Type B pancreatic cell (in vitro differentiated cells): Measurements from ENCODE around the gene HPRT1. TPM values are rescaled to one million over a fixed set of nuclear protein-coding genes. Genes with fewer than 3 reads are reported as not detected.

Experiments used
- DNase-seq: peaks from one replicate; pipeline ENCODE4 v3.0.0; 2021; ENCODE audit warnings: mixed read lengths; ENCODE audit not compliant: unreplicated experiment; ENCODE audit errors: extremely low spot score
- H3K27ac Mint-ChIP-seq: 2 replicates; pipeline ENCODE4 v1.8.0; 2021; ENCODE audit warnings: mild to moderate bottlenecking, mixed read lengths
- H3K27me3 Mint-ChIP-seq: 2 replicates; pipeline ENCODE4 v1.8.0; 2021; ENCODE audit warnings: mixed read lengths
- H3K36me3 Mint-ChIP-seq: 2 replicates; pipeline ENCODE4 v1.8.0; 2021; ENCODE audit warnings: mixed read lengths
- H3K4me1 Mint-ChIP-seq: one replicate; pipeline ENCODE4 v1.8.0; 2021; ENCODE audit warnings: mixed read lengths; ENCODE audit not compliant: unreplicated experiment
- H3K4me3 Mint-ChIP-seq: 2 replicates; pipeline ENCODE4 v1.8.0; 2021; ENCODE audit warnings: mild to moderate bottlenecking, mixed read lengths
- H3K9me3 Mint-ChIP-seq: 2 replicates; pipeline ENCODE4 v1.8.0; 2021; ENCODE audit warnings: mixed read lengths
- total RNA-seq: library from RNA; stranded (reverse); gene quantifications from 2 replicates; pipeline ENCODE4 v1.2.1, GENCODE V29; 2021; ENCODE audit warnings: low replicate concordance
- TF ChIP-seq, protein P1 (sequence below): fragments of 200-600 bp; sonication (generic); conservative IDR thresholded peaks from 2 replicates; pipeline ENCODE4 v1.5.0; 2021; ENCODE audit warnings: antibody characterized with exemption, mild to moderate bottlenecking

The HPRT1 gene
- total RNA-seq, 1 donor from 2014 or later: 20.5 TPM

DNA sequence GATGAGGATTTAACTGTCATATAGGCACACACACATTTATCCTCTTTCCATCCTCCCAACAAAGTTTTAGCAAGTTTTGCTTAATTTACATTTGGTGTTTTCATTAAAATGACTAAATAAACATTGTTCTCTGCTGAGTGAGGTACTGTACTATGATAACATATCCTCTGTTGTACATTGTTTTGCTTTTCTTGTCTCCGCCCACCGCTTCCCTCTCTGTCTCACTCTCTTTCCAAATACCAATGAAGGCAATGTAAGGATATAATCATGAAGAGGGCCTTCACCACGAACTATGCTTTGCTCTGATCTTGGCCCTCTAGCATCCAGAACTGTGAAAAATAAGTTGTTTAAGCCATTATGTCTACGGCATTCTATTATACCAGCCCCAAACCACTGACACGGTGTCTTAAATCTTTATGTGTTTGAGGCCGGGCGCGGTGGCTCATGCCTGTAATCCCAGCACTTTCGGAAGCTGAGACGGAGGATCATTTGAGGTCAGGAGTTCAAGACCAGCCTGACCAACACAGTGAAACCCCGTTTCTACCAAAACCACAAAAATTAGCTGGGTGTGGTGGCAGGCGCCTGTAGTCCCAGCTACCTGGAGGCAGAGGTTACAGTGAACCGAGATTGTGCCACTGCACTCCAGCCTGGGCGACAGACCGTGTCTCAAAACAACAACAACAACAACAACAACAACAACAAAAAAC lies 65.3 kb downstream of the HPRT1 start:
- Mint-ChIP-seq H3K27me3 (no peaks in the 10 kb centered on the region), H3K4me1 (peaks cover 9% of the 10 kb centered on the region), H3K36me3 (no peaks in the 10 kb centered on the region), H3K9me3 (no peaks in the 10 kb centered on the region), H3K4me3 (no peak overlapping the region), H3K27ac (no peak overlapping the region)
- TF ChIP-seq, protein P1, sequence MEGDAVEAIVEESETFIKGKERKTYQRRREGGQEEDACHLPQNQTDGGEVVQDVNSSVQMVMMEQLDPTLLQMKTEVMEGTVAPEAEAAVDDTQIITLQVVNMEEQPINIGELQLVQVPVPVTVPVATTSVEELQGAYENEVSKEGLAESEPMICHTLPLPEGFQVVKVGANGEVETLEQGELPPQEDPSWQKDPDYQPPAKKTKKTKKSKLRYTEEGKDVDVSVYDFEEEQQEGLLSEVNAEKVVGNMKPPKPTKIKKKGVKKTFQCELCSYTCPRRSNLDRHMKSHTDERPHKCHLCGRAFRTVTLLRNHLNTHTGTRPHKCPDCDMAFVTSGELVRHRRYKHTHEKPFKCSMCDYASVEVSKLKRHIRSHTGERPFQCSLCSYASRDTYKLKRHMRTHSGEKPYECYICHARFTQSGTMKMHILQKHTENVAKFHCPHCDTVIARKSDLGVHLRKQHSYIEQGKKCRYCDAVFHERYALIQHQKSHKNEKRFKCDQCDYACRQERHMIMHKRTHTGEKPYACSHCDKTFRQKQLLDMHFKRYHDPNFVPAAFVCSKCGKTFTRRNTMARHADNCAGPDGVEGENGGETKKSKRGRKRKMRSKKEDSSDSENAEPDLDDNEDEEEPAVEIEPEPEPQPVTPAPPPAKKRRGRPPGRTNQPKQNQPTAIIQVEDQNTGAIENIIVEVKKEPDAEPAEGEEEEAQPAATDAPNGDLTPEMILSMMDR: no peak
- DNase-seq: no peak

DNA sequence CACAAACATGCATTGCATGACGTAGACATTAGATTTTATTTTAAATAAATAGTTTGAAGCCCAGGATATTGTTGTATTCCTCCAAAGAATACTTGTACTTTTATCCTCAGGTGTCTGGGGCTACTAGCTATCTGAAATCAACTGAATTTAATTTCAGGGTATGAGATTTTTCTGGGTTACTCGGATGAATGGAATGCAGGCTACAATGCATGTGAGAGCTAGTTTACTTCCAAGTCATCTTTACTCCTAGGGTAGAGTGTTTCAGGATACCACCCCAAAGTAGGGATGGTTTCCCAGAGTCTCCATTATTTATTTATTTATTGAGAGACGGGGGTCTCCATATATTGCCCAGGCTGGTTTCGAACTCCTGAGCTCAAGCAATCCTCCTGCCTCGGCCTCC lies 66.4 kb downstream of the HPRT1 start:
- TF ChIP-seq, protein P1: no peak
- no peaks in the 10 kb centered on the region for H3K27me3 Mint-ChIP-seq
- H3K4me3 Mint-ChIP-seq: no peak overlapping the region
- no peak overlapping the region for H3K27ac Mint-ChIP-seq
- no peak for DNase-seq
- no peaks in the 10 kb centered on the region for H3K36me3 Mint-ChIP-seq
- H3K9me3 Mint-ChIP-seq: peaks cover under 1% of the 10 kb centered on the region
- peaks cover 9% of the 10 kb centered on the region for H3K4me1 Mint-ChIP-seq

DNA sequence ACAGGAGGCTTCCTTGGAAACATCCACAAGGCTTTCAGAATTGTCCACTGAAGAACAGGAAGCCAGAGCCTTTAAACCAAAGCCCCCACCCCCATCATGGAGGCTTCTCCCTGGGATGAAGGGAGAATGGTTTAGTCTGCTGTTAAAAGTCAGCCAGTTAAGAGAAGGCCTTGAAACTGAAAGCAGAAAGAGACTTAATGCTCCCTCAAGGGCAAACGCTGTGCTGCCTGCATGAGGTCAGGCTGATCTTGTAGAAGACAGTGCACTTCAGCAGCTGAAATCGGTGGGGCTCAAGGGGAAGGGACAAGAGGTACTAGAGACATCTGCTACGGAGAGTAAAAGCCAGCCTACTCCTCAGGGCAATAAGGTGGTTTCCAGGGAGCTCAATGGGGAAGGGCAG lies 69.0 kb downstream of the HPRT1 start:
- Mint-ChIP-seq H3K4me3 (no peak overlapping the region), H3K4me1 (peaks cover 9% of the 10 kb centered on the region), H3K9me3 (peaks cover 11% of the 10 kb centered on the region), H3K27me3 (no peaks in the 10 kb centered on the region), H3K27ac (no peak overlapping the region), H3K36me3 (no peaks in the 10 kb centered on the region)
- DNase-seq: no peak
- TF ChIP-seq, protein P1: no peak

DNA sequence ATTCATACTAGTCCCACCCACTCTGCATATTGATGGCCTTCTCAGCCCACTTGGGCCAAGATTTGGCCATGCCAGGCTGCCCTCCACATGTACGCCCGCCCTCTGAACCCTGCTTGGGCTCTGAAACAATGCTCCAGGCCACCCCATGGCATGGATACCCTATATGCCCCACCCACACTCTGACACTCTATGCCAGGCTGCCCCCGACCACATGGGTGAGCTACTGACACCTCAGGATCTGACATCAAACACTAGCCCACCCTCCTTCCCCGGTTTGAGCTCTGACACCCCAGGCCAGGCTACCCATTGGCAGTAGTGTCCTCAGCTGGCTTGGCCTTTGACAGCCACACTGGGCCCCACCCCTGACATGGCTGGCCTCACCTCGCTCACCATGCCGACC lies 69.5 kb downstream of the HPRT1 start:
- H3K4me1 Mint-ChIP-seq: peaks cover 6% of the 10 kb centered on the region
- peaks cover 11% of the 10 kb centered on the region for H3K9me3 Mint-ChIP-seq
- DNase-seq: no peak
- H3K27ac Mint-ChIP-seq: no peak overlapping the region
- TF ChIP-seq, protein P1: no peak
- no peak overlapping the region for H3K4me3 Mint-ChIP-seq
- no peaks in the 10 kb centered on the region for H3K36me3 Mint-ChIP-seq
- no peaks in the 10 kb centered on the region for H3K27me3 Mint-ChIP-seq

DNA sequence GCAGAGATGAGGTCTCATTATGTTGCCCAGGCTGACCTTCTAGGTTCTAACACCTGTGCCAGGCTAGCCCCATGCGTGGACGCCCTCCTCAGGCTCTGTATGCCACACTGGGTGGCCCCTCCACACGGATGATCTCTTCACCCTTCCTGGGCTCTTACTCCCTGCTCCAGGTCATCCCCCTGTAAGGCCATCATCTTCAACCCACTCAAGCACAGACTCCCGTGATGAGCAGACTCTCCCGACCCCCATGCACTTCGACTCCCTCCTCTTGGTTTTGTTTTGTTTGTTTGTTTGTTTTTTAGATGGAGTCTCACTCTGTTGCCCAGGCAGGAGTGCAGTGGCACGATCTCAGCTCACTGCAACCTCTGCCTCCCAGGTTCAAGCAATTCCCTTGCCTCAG lies 70.9 kb downstream of the HPRT1 start:
- peaks cover 11% of the 10 kb centered on the region for H3K9me3 Mint-ChIP-seq
- H3K36me3 Mint-ChIP-seq: no peaks in the 10 kb centered on the region
- no peak overlapping the region for H3K4me3 Mint-ChIP-seq
- DNase-seq: no peak
- H3K4me1 Mint-ChIP-seq: peaks cover 6% of the 10 kb centered on the region
- no peak overlapping the region for H3K27ac Mint-ChIP-seq
- H3K27me3 Mint-ChIP-seq: no peaks in the 10 kb centered on the region
- TF ChIP-seq, protein P1: no peak
